ENCODE measurements around the gene CFHR1. TPM values are rescaled to one million over a fixed set of nuclear protein-coding genes. Genes with fewer than 3 reads are reported as not detected.
"Not testable (repeated sequence)": the region's sequence is repeated elsewhere in the genome, so short reads cannot be mapped to it uniquely, and the experiment has no call there.

The CFHR1 gene
- polyA plus RNA-seq, 1 donor (not counting 4 experiments of a cell fraction or from before 2014, with no cell fraction given): not detected

DNA sequence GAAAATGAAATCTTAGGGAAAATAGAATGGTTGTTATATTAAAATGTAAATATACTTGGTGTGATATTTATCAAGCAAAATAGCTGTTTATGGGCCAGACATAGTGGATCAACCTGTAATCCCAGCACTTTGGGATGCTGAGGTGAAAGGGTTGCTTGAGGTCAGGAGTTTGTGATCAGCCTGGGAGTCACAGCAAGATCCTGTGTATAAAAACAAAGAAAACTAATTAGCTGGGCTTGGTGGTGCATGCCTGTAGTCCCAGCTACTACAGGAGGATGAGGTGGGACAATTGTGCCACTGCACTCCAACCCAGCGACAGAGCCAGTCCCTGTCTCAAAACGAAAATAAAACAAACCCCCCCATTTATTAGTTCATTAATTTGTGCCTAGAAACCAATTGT is 21.6 kb upstream of the CFHR1 start:
- H2AFZ ChIP-seq (ENCODE audit: control insufficient read depth, low read length): no peak overlapping the region
- H3K4me2 ChIP-seq (ENCODE audit: control insufficient read depth, extremely low read depth, insufficient read depth, low read depth, low read length): no peak overlapping the region
- H3K27me3 ChIP-seq (ENCODE audit: control insufficient read depth, extremely low read depth, insufficient read depth, low read length): no peaks in the 10 kb centered on the region
- dilution Hi-C loops (cut with MboI; ENCODE audit: extremely low pct_ligation_motif_present, low sequenced_read_pairs): no loop called here
- H4K20me1 ChIP-seq (ENCODE audit: control insufficient read depth, extremely low read depth, insufficient read depth, low read length): no peaks in the 10 kb centered on the region
- TF ChIP-seq EZH2 (IDR thresholded peaks at IDR 0.05; ENCODE audit: low read length): no peak
- TF ChIP-seq, protein P1, sequence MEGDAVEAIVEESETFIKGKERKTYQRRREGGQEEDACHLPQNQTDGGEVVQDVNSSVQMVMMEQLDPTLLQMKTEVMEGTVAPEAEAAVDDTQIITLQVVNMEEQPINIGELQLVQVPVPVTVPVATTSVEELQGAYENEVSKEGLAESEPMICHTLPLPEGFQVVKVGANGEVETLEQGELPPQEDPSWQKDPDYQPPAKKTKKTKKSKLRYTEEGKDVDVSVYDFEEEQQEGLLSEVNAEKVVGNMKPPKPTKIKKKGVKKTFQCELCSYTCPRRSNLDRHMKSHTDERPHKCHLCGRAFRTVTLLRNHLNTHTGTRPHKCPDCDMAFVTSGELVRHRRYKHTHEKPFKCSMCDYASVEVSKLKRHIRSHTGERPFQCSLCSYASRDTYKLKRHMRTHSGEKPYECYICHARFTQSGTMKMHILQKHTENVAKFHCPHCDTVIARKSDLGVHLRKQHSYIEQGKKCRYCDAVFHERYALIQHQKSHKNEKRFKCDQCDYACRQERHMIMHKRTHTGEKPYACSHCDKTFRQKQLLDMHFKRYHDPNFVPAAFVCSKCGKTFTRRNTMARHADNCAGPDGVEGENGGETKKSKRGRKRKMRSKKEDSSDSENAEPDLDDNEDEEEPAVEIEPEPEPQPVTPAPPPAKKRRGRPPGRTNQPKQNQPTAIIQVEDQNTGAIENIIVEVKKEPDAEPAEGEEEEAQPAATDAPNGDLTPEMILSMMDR (optimal IDR thresholded peaks at IDR 0.05 in 1 of 3, IDR thresholded peaks at IDR 0.05 in 1 of 3, conservative IDR thresholded peaks at IDR 0.05 in 1 of 3; ENCODE audit: extremely low read depth in 1 of 3, insufficient read depth in 2 of 3, low read length in 3 of 3): no peak
- H3K4me3 ChIP-seq (ENCODE audit: control insufficient read depth in 2 of 3, extremely low read depth in 1 of 3, insufficient read depth in 2 of 3, low read depth in 1 of 3, low read length in 3 of 3): no peak overlapping the region
- no peaks in the 10 kb centered on the region for H3K9me3 ChIP-seq (ENCODE audit: control insufficient read depth, low read depth, low read length)
- H3K27ac ChIP-seq (ENCODE audit: control insufficient read depth, insufficient read depth, low read length): no peak overlapping the region
- no peak overlapping the region for H3K9ac ChIP-seq (ENCODE audit: control insufficient read depth, extremely low read depth, insufficient read depth, low read length)
- no peaks in the 10 kb centered on the region for H3K36me3 ChIP-seq (ENCODE audit: control insufficient read depth in 2 of 2, extremely low read depth in 1 of 2, insufficient read depth in 2 of 2, low read length in 2 of 2)
- no peaks in the 10 kb centered on the region for H3K9me1 ChIP-seq (ENCODE audit: control insufficient read depth, extremely low read depth, insufficient read depth, low read length)
- FAIRE-seq (no peak), DNase-seq (ENCODE audit: low read depth, low spot score) (no peak)
- no peaks in the 10 kb centered on the region for H3K79me2 ChIP-seq (ENCODE audit: control insufficient read depth, insufficient read depth, low read length)
- H3K4me1 ChIP-seq (ENCODE audit: control insufficient read depth, extremely low read depth, insufficient read depth, low read length): no peaks in the 10 kb centered on the region

GRCh38 chr1:196801920-196802319 is 17.6 kb upstream of the CFHR1 start:
- H3K4me3 ChIP-seq (ENCODE audit: control insufficient read depth in 2 of 3, extremely low read depth in 1 of 3, insufficient read depth in 2 of 3, low read depth in 1 of 3, low read length in 3 of 3); H3K9me3 ChIP-seq (ENCODE audit: control insufficient read depth, low read depth, low read length); H3K4me1 ChIP-seq (ENCODE audit: control insufficient read depth, extremely low read depth, insufficient read depth, low read length); H3K36me3 ChIP-seq (ENCODE audit: control insufficient read depth in 2 of 2, extremely low read depth in 1 of 2, insufficient read depth in 2 of 2, low read length in 2 of 2); H2AFZ ChIP-seq (ENCODE audit: control insufficient read depth, low read length); H4K20me1 ChIP-seq (ENCODE audit: control insufficient read depth, extremely low read depth, insufficient read depth, low read length); H3K9me1 ChIP-seq (ENCODE audit: control insufficient read depth, extremely low read depth, insufficient read depth, low read length); dilution Hi-C loops (cut with MboI; ENCODE audit: extremely low pct_ligation_motif_present, low sequenced_read_pairs); H3K27ac ChIP-seq (ENCODE audit: control insufficient read depth, insufficient read depth, low read length); H3K4me2 ChIP-seq (ENCODE audit: control insufficient read depth, extremely low read depth, insufficient read depth, low read depth, low read length); H3K27me3 ChIP-seq (ENCODE audit: control insufficient read depth, extremely low read depth, insufficient read depth, low read length); H3K9ac ChIP-seq (ENCODE audit: control insufficient read depth, extremely low read depth, insufficient read depth, low read length); H3K79me2 ChIP-seq (ENCODE audit: control insufficient read depth, insufficient read depth, low read length); FAIRE-seq; DNase-seq (ENCODE audit: low read depth, low spot score): not testable (repeated sequence)

DNA sequence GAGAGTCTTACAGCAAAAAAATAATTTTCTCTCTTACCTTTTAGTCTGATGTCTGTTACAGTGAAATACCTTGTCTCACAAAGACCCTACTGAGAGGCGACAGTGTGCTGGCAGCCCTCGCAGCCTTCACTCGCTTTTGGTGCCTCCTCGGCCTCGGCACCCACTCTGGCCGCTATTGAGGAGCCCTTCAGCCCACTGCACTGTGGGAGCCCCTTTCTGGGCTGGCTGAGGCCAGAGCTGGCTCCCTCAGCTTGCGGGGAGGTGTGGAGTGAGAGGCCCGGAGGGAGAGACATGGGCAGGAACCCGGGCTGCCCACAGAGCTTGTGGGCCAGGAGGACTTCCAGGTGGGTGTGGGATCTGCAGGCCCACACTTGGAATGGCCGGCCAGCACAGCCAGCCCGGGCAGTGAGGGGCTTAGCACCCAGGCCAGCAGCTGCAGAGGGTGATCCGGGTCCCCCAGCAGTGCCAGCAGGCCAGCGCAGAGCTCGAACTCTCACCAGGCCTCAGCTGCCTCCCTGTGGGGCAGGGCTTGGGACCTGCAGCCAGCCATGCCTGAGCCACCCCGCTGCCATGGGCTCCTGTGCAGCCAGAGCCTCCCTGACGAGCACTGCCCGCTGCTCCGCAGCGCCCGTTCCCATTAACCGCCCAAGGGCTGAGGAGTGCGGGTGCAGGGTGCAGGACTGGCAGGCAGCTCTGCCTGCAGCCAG is 10.8 kb upstream of the CFHR1 start:
- dilution Hi-C loops (cut with MboI; ENCODE audit: extremely low pct_ligation_motif_present, low sequenced_read_pairs): no loop called here
- Histone ChIP-seq H3K79me2 (ENCODE audit: control insufficient read depth, insufficient read depth, low read length) (no peaks in the 10 kb centered on the region), H4K20me1 (ENCODE audit: control insufficient read depth, extremely low read depth, insufficient read depth, low read length) (no peaks in the 10 kb centered on the region), H3K4me3 (ENCODE audit: control insufficient read depth in 2 of 3, extremely low read depth in 1 of 3, insufficient read depth in 2 of 3, low read depth in 1 of 3, low read length in 3 of 3) (no peak overlapping the region), H3K27ac (ENCODE audit: control insufficient read depth, insufficient read depth, low read length) (no peak overlapping the region), H2AFZ (ENCODE audit: control insufficient read depth, low read length) (no peak overlapping the region), H3K36me3 (ENCODE audit: control insufficient read depth in 2 of 2, extremely low read depth in 1 of 2, insufficient read depth in 2 of 2, low read length in 2 of 2) (no peaks in the 10 kb centered on the region), H3K9ac (ENCODE audit: control insufficient read depth, extremely low read depth, insufficient read depth, low read length) (no peak overlapping the region), H3K4me2 (ENCODE audit: control insufficient read depth, extremely low read depth, insufficient read depth, low read depth, low read length) (no peak overlapping the region), H3K4me1 (ENCODE audit: control insufficient read depth, extremely low read depth, insufficient read depth, low read length) (no peaks in the 10 kb centered on the region), H3K9me3 (ENCODE audit: control insufficient read depth, low read depth, low read length) (no peaks in the 10 kb centered on the region), H3K9me1 (ENCODE audit: control insufficient read depth, extremely low read depth, insufficient read depth, low read length) (no peaks in the 10 kb centered on the region), H3K27me3 (ENCODE audit: control insufficient read depth, extremely low read depth, insufficient read depth, low read length) (no peaks in the 10 kb centered on the region)
- no peak for FAIRE-seq
- no peak for DNase-seq (ENCODE audit: low read depth, low spot score)
- no peak for TF ChIP-seq EZH2 (IDR thresholded peaks at IDR 0.05; ENCODE audit: low read length)
- TF ChIP-seq, protein P1 (optimal IDR thresholded peaks at IDR 0.05 in 1 of 3, IDR thresholded peaks at IDR 0.05 in 1 of 3, conservative IDR thresholded peaks at IDR 0.05 in 1 of 3; ENCODE audit: extremely low read depth in 1 of 3, insufficient read depth in 2 of 3, low read length in 3 of 3): no peak

- H3K4me3 ChIP-seq (ENCODE audit: control insufficient read depth in 2 of 3, extremely low read depth in 1 of 3, insufficient read depth in 2 of 3, low read depth in 1 of 3, low read length in 3 of 3); FAIRE-seq; dilution Hi-C loops (cut with MboI; ENCODE audit: extremely low pct_ligation_motif_present, low sequenced_read_pairs); H4K20me1 ChIP-seq (ENCODE audit: control insufficient read depth, extremely low read depth, insufficient read depth, low read length); H3K79me2 ChIP-seq (ENCODE audit: control insufficient read depth, insufficient read depth, low read length); H3K9me1 ChIP-seq (ENCODE audit: control insufficient read depth, extremely low read depth, insufficient read depth, low read length); H3K4me2 ChIP-seq (ENCODE audit: control insufficient read depth, extremely low read depth, insufficient read depth, low read depth, low read length); DNase-seq (ENCODE audit: low read depth, low spot score); H3K9me3 ChIP-seq (ENCODE audit: control insufficient read depth, low read depth, low read length); H3K4me1 ChIP-seq (ENCODE audit: control insufficient read depth, extremely low read depth, insufficient read depth, low read length); H3K27ac ChIP-seq (ENCODE audit: control insufficient read depth, insufficient read depth, low read length); H2AFZ ChIP-seq (ENCODE audit: control insufficient read depth, low read length); H3K36me3 ChIP-seq (ENCODE audit: control insufficient read depth in 2 of 2, extremely low read depth in 1 of 2, insufficient read depth in 2 of 2, low read length in 2 of 2); H3K27me3 ChIP-seq (ENCODE audit: control insufficient read depth, extremely low read depth, insufficient read depth, low read length); H3K9ac ChIP-seq (ENCODE audit: control insufficient read depth, extremely low read depth, insufficient read depth, low read length): not testable (repeated sequence)
Measured at GRCh38 chr1:196817442-196817841, 2.1 kb upstream of the CFHR1 start.

Measured in keratinocyte (primary cell).